DOHH2 (cell line): ENCODE results near the gene ITCH.

ENCODE experiments used
- CTCF ChIP-seq: fragments of 200-600 bp; sonication (generic); IDR thresholded peaks from one replicate; pipeline ENCODE4 v1.5.1; 2014; ENCODE audit warnings: antibody characterized with exemption, mild to moderate bottlenecking, low read depth, low read length; ENCODE audit not compliant: poor library complexity, severe bottlenecking
- EZH2phosphoT487 ChIP-seq: fragments of 200-600 bp; sonication (generic); IDR thresholded peaks from 2 replicates; pipeline ENCODE4 v1.6.1; 2017; ENCODE audit warnings: borderline replicate concordance, mild to moderate bottlenecking, antibody characterized with exemption, low read length, moderate library complexity, mixed read lengths

GRCh38 chr20:34531608-34532265, 168.7 kb downstream of the ITCH start:
- no peak for TF ChIP-seq CTCF
- no peak for TF ChIP-seq EZH2phosphoT487
